GM10847 (cell line): ENCODE results near the gene TBX19.

ENCODE experiments used
- POLR2A ChIP-seq: IDR thresholded peaks from 2 replicates; pipeline ENCODE4 v1.6.1; 2011; ENCODE audit not compliant: insufficient read length; ENCODE audit errors: extremely low read depth

Gene TBX19

DNA sequence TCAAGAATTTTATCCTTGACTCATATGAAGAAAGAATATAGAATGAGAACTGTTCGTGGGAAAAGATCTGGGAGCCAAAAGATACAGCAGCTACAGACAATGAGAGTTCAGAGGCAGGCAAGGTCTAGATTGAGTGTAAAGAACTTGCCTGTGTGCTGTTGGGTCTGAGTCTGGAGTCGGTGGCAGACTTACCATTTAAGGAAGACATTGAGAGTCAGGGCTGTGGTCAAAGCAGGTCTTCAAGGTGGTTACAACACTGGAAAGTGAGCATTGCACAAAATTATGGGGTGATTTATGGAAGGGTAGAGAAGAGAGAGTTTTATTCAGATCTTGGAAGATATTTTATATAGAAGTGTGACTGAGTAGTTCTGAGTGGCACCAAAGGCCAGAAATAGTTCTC lies 80.6 kb downstream of the TBX19 start:
- no peak for TF ChIP-seq POLR2A

DNA sequence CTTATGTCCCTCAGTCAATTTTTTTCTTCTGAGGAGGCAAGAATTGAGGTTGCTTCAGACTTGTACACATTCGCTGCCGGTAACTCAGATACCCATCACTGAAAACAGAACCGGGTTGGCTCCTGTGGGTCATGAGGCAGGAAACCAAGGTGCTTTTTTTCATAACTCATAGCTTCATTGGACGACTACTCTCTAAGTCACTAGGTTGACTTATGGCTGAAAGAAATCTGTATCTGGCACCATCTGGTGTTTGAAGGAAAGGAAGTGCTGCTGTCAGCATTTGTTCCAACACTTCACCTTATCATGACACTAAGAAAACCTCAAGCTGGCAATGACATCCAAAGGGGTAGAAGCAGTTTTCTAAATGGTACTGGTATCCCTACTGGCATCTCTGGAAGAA lies 82.3 kb downstream of the TBX19 start:
- TF ChIP-seq POLR2A: no peak
